Mucosa of rectum (tissue), 2 donors: ENCODE data around the gene C1QTNF12.

ENCODE experiments used
- H3K27ac ChIP-seq, 2 donors: one replicate each; pipeline ENCODE4 v1.7.0; 2013; ENCODE audit warnings: inconsistent platforms in 2 of 2, low read depth in 2 of 2, low read length in 2 of 2
- H3K27me3 ChIP-seq, 2 donors: one replicate each; pipeline ENCODE4 v1.7.0; 2013; ENCODE audit warnings: low read length in 2 of 2; ENCODE audit not compliant: control insufficient read depth in 2 of 2, insufficient read depth in 2 of 2
- H3K36me3 ChIP-seq, 2 donors: one replicate each; pipeline ENCODE4 v1.7.0; 2013; ENCODE audit warnings: low read length in 2 of 2; ENCODE audit not compliant: control insufficient read depth in 2 of 2, insufficient read depth in 2 of 2
- H3K4me1 ChIP-seq, 2 donors: one replicate each; pipeline ENCODE4 v1.7.0; 2013; ENCODE audit warnings: low read length in 2 of 2, mild to moderate bottlenecking in 1 of 2; ENCODE audit not compliant: control insufficient read depth in 2 of 2, insufficient read depth in 2 of 2
- H3K4me3 ChIP-seq, 2 donors: one replicate each; pipeline ENCODE4 v1.7.0; 2013; ENCODE audit warnings: low read length in 2 of 2
- H3K9ac ChIP-seq, 2 donors: one replicate each; pipeline ENCODE4 v1.7.0; 2013; ENCODE audit warnings: low read length in 2 of 2, low read depth in 1 of 2, mild to moderate bottlenecking in 1 of 2
- H3K9me3 ChIP-seq, 2 donors: one replicate each; pipeline ENCODE4 v1.7.0; 2013; ENCODE audit warnings: low read length in 2 of 2; ENCODE audit not compliant: control insufficient read depth in 2 of 2
- donor health status: healthy.
- donor health status: Normal muscosa, but diverticular disease.

Gene C1QTNF12

GRCh38 chr1:1222575-1223225 lies 23.8 kb downstream of the C1QTNF12 start:
- Histone ChIP-seq H3K4me3 (no peak overlapping the region), H3K9ac (no peak overlapping the region), H3K27ac (no peak overlapping the region), H3K36me3 (peaks cover 56 to 62% of the 10 kb centered on the region in 2 donors), H3K9me3 (no peaks in the 10 kb centered on the region), H3K4me1 (no peaks in the 10 kb centered on the region), H3K27me3 (no peaks in the 10 kb centered on the region)

GRCh38 chr1:1221887-1222574 lies 24.5 kb downstream of the C1QTNF12 start:
- Histone ChIP-seq H3K27ac (no peak overlapping the region), H3K36me3 (peaks cover 57 to 63% of the 10 kb centered on the region in 2 donors), H3K9me3 (no peaks in the 10 kb centered on the region), H3K4me1 (no peaks in the 10 kb centered on the region), H3K9ac (no peak overlapping the region), H3K4me3 (no peak overlapping the region), H3K27me3 (no peaks in the 10 kb centered on the region)

DNA sequence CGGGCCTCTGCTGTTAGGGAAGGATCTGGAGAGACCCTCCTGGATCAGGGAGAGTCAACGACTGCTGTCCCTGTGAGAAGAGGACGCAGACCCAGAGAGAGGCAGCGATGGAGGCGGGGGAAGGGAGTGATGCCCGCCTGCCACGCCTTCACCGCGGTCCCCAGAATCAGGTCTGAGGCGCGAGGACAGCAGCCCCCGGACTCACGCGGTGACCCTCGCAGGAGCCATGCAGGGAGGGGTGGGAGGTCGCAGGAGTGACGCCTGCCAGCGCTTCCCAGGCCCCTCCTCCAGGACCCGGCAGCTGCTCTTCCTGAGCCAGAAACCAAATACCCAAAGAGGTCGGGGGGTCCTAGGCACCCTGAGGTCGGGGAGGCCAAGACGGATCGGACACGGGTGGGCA lies 26.3 kb downstream of the C1QTNF12 start:
- Histone ChIP-seq H3K27ac (no peak overlapping the region), H3K27me3 (no peaks in the 10 kb centered on the region), H3K36me3 (peaks cover 55 to 57% of the 10 kb centered on the region in 2 donors), H3K4me1 (no peaks in the 10 kb centered on the region), H3K9ac (no peak overlapping the region), H3K9me3 (no peaks in the 10 kb centered on the region), H3K4me3 (no peak overlapping the region)

DNA sequence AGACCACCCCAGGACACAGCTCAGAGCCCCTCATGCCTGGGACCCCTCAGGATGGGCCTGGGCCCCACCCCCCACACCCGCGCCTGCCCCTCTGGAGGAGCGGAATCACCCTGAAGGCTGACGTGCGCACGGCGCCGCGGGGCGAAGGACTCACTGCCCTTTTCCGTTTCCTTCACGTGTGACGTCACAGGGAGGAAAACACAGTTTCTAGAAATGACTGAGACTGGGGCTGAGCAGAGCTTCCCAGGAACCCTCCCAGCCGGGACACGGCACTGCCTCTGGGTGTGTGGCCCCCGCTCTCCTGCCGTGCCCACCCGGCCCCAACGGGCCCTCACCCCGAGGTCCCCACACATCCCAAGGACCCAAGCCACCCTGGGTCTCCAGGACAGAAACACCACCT lies 27.2 kb downstream of the C1QTNF12 start:
- Histone ChIP-seq H3K4me3 (no peak overlapping the region), H3K27ac (no peak overlapping the region), H3K27me3 (no peaks in the 10 kb centered on the region), H3K9me3 (no peaks in the 10 kb centered on the region), H3K9ac (no peak overlapping the region), H3K36me3 (peaks cover 48 to 57% of the 10 kb centered on the region in 2 donors), H3K4me1 (no peaks in the 10 kb centered on the region)

DNA sequence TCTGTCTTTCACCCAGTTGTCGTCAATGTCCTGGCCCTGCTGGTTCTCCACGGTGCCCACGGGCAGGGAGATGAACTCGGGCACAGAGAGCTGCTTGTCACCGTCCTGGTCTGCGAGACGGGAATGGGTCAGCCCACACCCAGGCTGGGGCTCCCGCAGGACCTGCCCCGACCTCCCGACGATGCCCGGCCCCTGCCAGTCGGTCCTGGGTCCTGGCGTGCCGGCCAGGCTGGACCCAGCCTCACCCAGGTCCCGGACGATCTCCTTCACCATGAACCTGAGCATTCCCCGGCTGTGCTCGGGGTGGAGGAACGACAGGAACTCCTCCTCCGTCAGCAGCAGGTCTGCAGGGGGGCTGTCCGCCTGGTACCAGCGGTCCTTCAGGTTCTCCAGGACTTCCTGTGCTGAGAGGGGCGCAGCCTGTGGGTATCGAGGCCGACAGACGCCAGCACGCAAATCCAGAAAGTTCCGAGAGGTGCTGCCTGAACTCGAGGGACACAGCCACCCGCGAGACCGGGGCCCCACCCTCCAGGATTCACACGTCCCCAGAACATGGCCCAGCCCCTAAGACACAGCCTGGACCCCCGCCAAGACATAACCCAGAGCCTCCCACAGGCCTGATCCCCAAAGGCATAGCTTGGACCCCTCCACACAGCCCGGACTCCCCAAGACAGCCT lies 27.9 kb downstream of the C1QTNF12 start:
- no peaks in the 10 kb centered on the region for H3K4me1 ChIP-seq
- peaks cover 48 to 57% of the 10 kb centered on the region in 2 donors for H3K36me3 ChIP-seq
- no peak overlapping the region for H3K27ac ChIP-seq
- no peak overlapping the region for H3K9ac ChIP-seq
- H3K27me3 ChIP-seq, result no peaks in the 10 kb centered on the region
- H3K9me3 ChIP-seq, result no peaks in the 10 kb centered on the region
- H3K4me3 ChIP-seq, result no peak overlapping the region

- H3K9ac ChIP-seq, result no peak overlapping the region
- no peak overlapping the region for H3K27ac ChIP-seq
- H3K36me3 ChIP-seq, result peaks cover 41 to 50% of the 10 kb centered on the region in 2 donors
- no peak overlapping the region for H3K4me3 ChIP-seq
- no peaks in the 10 kb centered on the region for H3K9me3 ChIP-seq
- H3K4me1 ChIP-seq, result peaks cover 0 to 5% of the 10 kb centered on the region in 2 donors
- no peaks in the 10 kb centered on the region for H3K27me3 ChIP-seq
Measured at GRCh38 chr1:1217621-1218523, 28.6 kb downstream of the C1QTNF12 start.

DNA sequence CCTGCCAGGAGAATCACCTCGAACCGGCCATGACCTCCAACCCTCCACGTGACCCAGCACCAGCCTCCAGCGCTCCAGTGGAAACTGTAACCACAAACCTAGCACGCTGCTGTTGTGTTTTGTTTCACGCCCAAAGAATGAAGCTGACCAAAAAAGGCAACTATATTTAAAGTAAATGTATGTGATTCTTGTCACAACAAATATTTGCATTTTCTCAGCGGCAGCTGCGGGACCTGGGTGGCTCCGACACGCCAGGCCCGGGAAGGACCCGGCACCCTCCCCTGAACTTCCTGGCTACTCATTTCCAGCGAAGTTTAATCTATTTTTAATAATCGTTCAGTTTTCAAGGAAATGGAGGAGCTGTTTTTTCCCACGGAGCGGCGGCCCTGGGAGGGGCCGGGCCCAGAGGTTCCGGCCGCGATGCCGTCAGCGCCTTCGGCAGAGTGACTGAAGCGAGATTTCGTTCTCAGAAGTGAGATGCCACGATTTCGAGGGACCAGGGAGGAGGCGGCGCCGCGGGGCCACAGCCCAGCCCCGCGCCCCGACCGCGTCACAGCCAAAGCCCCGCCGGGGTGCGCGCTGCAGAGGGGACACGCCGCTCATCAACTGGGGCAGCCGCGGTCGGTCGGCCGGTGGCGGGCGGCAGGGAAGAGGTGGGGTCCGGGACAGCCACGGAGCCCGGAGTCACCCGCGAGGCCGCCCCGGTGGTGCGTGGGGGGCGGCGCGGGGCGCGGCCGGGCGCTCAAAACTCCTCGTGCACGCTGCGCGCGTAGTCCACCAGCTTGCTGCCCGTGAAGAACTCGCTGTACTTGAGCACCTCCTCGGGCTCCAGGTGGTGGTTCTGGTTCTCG lies 29.5 kb downstream of the C1QTNF12 start:
- H3K36me3 ChIP-seq, result peaks cover 35 to 44% of the 10 kb centered on the region in 2 donors
- no peaks in the 10 kb centered on the region for H3K9me3 ChIP-seq
- H3K4me1 ChIP-seq, result peaks cover 3 to 5% of the 10 kb centered on the region in 2 donors
- H3K27me3 ChIP-seq, result no peaks in the 10 kb centered on the region
- H3K27ac ChIP-seq, result peak overlapping the region in 1 of 2 donors; percentile 4
- no peak overlapping the region for H3K9ac ChIP-seq
- H3K4me3 ChIP-seq, result no peak overlapping the region

- H3K27me3 ChIP-seq, result no peaks in the 10 kb centered on the region
- H3K4me1 ChIP-seq, result peaks cover 3 to 5% of the 10 kb centered on the region in 2 donors
- H3K36me3 ChIP-seq, result peaks cover 32 to 36% of the 10 kb centered on the region in 2 donors
- H3K9me3 ChIP-seq, result no peaks in the 10 kb centered on the region
- H3K27ac ChIP-seq, result peak overlapping the region in 1 of 2 donors; percentile 4
- no peak overlapping the region for H3K4me3 ChIP-seq
- H3K9ac ChIP-seq, result no peak overlapping the region
Measured at GRCh38 chr1:1215881-1216605, 30.5 kb downstream of the C1QTNF12 start.
